PC-9 (cell line): ENCODE results near the gene SDCBP2.

Source experiments
- EZH2 ChIP-seq: fragments of 200-600 bp; sonication (generic); IDR thresholded peaks from 2 replicates; pipeline ENCODE4 v1.8.0; 2017; ENCODE audit warnings: antibody characterized with exemption, low read depth
- TF ChIP-seq, protein P1 (sequence below): fragments of 200-600 bp; sonication (generic); conservative IDR thresholded peaks from 2 replicates; pipeline ENCODE4 v1.6.1; 2017; ENCODE audit warnings: mixed run types, antibody characterized with exemption, mild to moderate bottlenecking, moderate library complexity

DNA sequence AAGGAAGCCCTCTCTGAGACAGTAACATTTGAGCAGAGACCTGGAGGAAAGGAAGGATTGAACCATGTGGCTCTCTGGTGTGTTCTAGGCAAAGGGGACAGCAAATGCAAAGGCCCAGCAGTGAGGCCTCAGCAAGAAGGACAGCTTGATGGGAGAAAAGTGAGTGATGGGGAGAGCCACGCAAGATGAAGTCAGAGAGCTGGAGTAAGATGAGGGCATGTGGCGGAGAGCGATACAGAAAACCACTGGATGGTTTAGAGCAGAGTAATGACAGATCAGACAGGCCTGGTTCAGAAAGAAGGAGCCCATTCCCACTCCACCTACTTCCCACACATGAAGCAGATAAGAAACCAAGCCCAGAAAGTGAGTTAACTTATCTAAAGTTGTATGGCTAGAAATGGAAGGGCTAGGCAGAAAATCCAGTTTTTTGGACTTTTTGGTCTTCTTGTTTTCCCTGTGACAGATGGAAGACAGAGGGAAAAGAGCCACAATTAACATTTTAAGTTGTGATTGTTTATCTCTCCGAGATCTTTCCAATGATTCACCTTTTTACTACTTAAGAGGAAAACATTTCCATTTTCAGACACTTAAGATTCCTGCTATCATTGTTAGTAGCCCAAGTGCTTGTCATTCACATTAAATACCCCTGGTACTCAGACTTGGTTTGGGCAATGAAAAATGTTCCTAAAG, 63.6 kb downstream of the SDCBP2 start:
- TF ChIP-seq, protein P1, sequence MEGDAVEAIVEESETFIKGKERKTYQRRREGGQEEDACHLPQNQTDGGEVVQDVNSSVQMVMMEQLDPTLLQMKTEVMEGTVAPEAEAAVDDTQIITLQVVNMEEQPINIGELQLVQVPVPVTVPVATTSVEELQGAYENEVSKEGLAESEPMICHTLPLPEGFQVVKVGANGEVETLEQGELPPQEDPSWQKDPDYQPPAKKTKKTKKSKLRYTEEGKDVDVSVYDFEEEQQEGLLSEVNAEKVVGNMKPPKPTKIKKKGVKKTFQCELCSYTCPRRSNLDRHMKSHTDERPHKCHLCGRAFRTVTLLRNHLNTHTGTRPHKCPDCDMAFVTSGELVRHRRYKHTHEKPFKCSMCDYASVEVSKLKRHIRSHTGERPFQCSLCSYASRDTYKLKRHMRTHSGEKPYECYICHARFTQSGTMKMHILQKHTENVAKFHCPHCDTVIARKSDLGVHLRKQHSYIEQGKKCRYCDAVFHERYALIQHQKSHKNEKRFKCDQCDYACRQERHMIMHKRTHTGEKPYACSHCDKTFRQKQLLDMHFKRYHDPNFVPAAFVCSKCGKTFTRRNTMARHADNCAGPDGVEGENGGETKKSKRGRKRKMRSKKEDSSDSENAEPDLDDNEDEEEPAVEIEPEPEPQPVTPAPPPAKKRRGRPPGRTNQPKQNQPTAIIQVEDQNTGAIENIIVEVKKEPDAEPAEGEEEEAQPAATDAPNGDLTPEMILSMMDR = no peak
- no peak for TF ChIP-seq EZH2
